ENCODE data around the gene TMCO1.
"Not testable (repeated sequence)": the region's sequence is repeated elsewhere in the genome, so short reads cannot be mapped to it uniquely, and the experiment has no call there.

The TMCO1 gene

GRCh38 chr1:165686121-165686970, 82.3 kb downstream of the TMCO1 start:
- DNase-seq (ENCODE audit: low read depth, low spot score): no peak
- H3K36me3 ChIP-seq (ENCODE audit: insufficient read depth, low read length): peaks cover 89% of the 10 kb centered on the region

GRCh38 chr1:165683848-165684485, 84.7 kb downstream of the TMCO1 start:
- Histone ChIP-seq H3K4me3 (no peak overlapping the region), H3K27ac (no peak overlapping the region), H3K9me3 (ENCODE audit: low read depth, low read length) (no peaks in the 10 kb centered on the region), H3K9ac (ENCODE audit: insufficient read length) (no peak overlapping the region), H3K36me3 (ENCODE audit: insufficient read depth, low read length) (peaks cover 96% of the 10 kb centered on the region)
- DNase-seq (ENCODE audit: low read depth, low spot score): no peak
- TF ChIP-seq POLR2AphosphoS5 (IDR thresholded peaks at IDR 0.05; ENCODE audit: borderline replicate concordance, low read depth, low read length): no peak
- no peak for TF ChIP-seq FOXP2 (optimal IDR thresholded peaks at IDR 0.05; ENCODE audit: control extremely low read depth, extremely low read length, insufficient read depth)
- TF ChIP-seq EZH2 (IDR thresholded peaks at IDR 0.05): no peak

More at GRCh38 chr1:165686121-165686970, 82.3 kb downstream of the TMCO1 start:
- no peak for TF ChIP-seq FOXP2 (optimal IDR thresholded peaks at IDR 0.05; ENCODE audit: control extremely low read depth, extremely low read length, insufficient read depth)
- no peak for TF ChIP-seq POLR2AphosphoS5 (IDR thresholded peaks at IDR 0.05; ENCODE audit: borderline replicate concordance, low read depth, low read length)
- TF ChIP-seq EZH2 (IDR thresholded peaks at IDR 0.05): no peak
- no peak overlapping the region for H3K9ac ChIP-seq (ENCODE audit: insufficient read length)
- H3K27ac ChIP-seq: no peak overlapping the region
- H3K9me3 ChIP-seq (ENCODE audit: low read depth, low read length): no peaks in the 10 kb centered on the region
- H3K4me3 ChIP-seq: no peak overlapping the region

GRCh38 chr1:165680773-165681172, 87.9 kb downstream of the TMCO1 start:
- peaks cover 90% of the 10 kb centered on the region for H3K36me3 ChIP-seq (ENCODE audit: insufficient read depth, low read length)
- H3K27ac ChIP-seq; H3K9me3 ChIP-seq (ENCODE audit: low read depth, low read length); H3K4me3 ChIP-seq; DNase-seq (ENCODE audit: low read depth, low spot score); H3K9ac ChIP-seq (ENCODE audit: insufficient read length): not testable (repeated sequence)

- Histone ChIP-seq H3K9me3 (ENCODE audit: low read depth, low read length) (no peaks in the 10 kb centered on the region), H3K36me3 (ENCODE audit: insufficient read depth, low read length) (peaks cover 90% of the 10 kb centered on the region), H3K9ac (ENCODE audit: insufficient read length) (no peak overlapping the region), H3K27ac (no peak overlapping the region), H3K4me3 (no peak overlapping the region)
- TF ChIP-seq FOXP2 (optimal IDR thresholded peaks at IDR 0.05; ENCODE audit: control extremely low read depth, extremely low read length, insufficient read depth) (no peak), EZH2 (IDR thresholded peaks at IDR 0.05) (no peak), POLR2AphosphoS5 (IDR thresholded peaks at IDR 0.05; ENCODE audit: borderline replicate concordance, low read depth, low read length) (no peak)
- DNase-seq (ENCODE audit: low read depth, low spot score): no peak
Measured at GRCh38 chr1:165680303-165680702, 88.4 kb downstream of the TMCO1 start.

- H3K36me3 ChIP-seq (ENCODE audit: insufficient read depth, low read length): peaks cover 86% of the 10 kb centered on the region
- H3K9ac ChIP-seq (ENCODE audit: insufficient read length): no peak overlapping the region
- no peaks in the 10 kb centered on the region for H3K9me3 ChIP-seq (ENCODE audit: low read depth, low read length)
- H3K4me3 ChIP-seq: no peak overlapping the region
- no peak overlapping the region for H3K27ac ChIP-seq
- TF ChIP-seq POLR2AphosphoS5 (IDR thresholded peaks at IDR 0.05; ENCODE audit: borderline replicate concordance, low read depth, low read length) (no peak), EZH2 (IDR thresholded peaks at IDR 0.05) (no peak), FOXP2 (optimal IDR thresholded peaks at IDR 0.05; ENCODE audit: control extremely low read depth, extremely low read length, insufficient read depth) (no peak)
- no peak for DNase-seq (ENCODE audit: low read depth, low spot score)
Measured at GRCh38 chr1:165679282-165680036, 89.2 kb downstream of the TMCO1 start.

- no peak overlapping the region for H3K27ac ChIP-seq
- H3K4me3 ChIP-seq: no peak overlapping the region
- TF ChIP-seq POLR2AphosphoS5 (IDR thresholded peaks at IDR 0.05; ENCODE audit: borderline replicate concordance, low read depth, low read length) (no peak), EZH2 (IDR thresholded peaks at IDR 0.05) (no peak), FOXP2 (optimal IDR thresholded peaks at IDR 0.05; ENCODE audit: control extremely low read depth, extremely low read length, insufficient read depth) (no peak)
- H3K9me3 ChIP-seq (ENCODE audit: low read depth, low read length): no peaks in the 10 kb centered on the region
- H3K9ac ChIP-seq (ENCODE audit: insufficient read length): no peak overlapping the region
- peaks cover 84% of the 10 kb centered on the region for H3K36me3 ChIP-seq (ENCODE audit: insufficient read depth, low read length)
- DNase-seq (ENCODE audit: low read depth, low spot score): no peak
Measured at GRCh38 chr1:165678509-165678908, 90.2 kb downstream of the TMCO1 start.

Measured in SK-N-MC (cell line).